H1 (cell line): ENCODE measurements around the gene PDCD10. TPM values are rescaled to one million over a fixed set of nuclear protein-coding genes. Genes with fewer than 3 reads are reported as not detected.

ENCODE experiments used
- CTCF ChIA-PET: fragments of 300-600 bp; sonication (Branson Sonifier 250); formaldehyde crosslinking; loops from one replicate; lab custom pipeline; 2021; ENCODE audit not compliant: partially characterized antibody; lab: Charles Lee
- POLR2A ChIA-PET: fragments of 300-600 bp; sonication (Branson Sonifier 250); formaldehyde crosslinking; loops from one replicate; lab custom pipeline; 2021; ENCODE audit warnings: inconsistent platforms; ENCODE audit not compliant: partially characterized antibody; lab: Charles Lee
- DNase-seq, 2 experiments: peaks; one replicate each; pipeline versions ENCODE4 v3.0.0 to v3.0.0-alpha.2; 2010 to 2022; ENCODE audit warnings: low spot score in 2 of 2, low read depth in 1 of 2, mixed read lengths in 1 of 2
- FAIRE-seq: peaks from 2 replicates; lab custom pipeline; 2011; peaks lifted over from hg19 to GRCh38; lab: Jason Lieb, UNC
- H2AFZ ChIP-seq: 2 replicates; pipeline ENCODE4 v1.8.1; 2012; ENCODE audit warnings: low read length, inconsistent platforms
- H2AK5ac ChIP-seq: 2 replicates; pipeline ENCODE4 v1.6.1; 2013; ENCODE audit warnings: low read depth, low read length
- H2BK120ac ChIP-seq: replicated peaks from 2 replicates; pipeline ENCODE3; 2013; ENCODE audit warnings: low read depth, low read length, inconsistent platforms
- H2BK12ac ChIP-seq: 2 replicates; pipeline ENCODE4 v1.6.1; 2013; ENCODE audit warnings: low read depth, low read length
- H2BK15ac ChIP-seq: 2 replicates; pipeline ENCODE4 v1.6.1; 2013; ENCODE audit warnings: low read length
- H2BK20ac ChIP-seq: 2 replicates; pipeline ENCODE4 v1.6.1; 2013; ENCODE audit warnings: low read length
- H2BK5ac ChIP-seq: 2 replicates; pipeline ENCODE4 v1.6.1; 2013; ENCODE audit warnings: low read depth, low read length
- H3K14ac ChIP-seq: 2 replicates; pipeline ENCODE4 v1.6.1; 2013; ENCODE audit warnings: inconsistent platforms; ENCODE audit not compliant: insufficient read length
- H3K18ac ChIP-seq: 2 replicates; pipeline ENCODE4 v1.6.1; 2013; ENCODE audit warnings: low read length; ENCODE audit errors: extremely low read depth
- H3K23ac ChIP-seq: 2 replicates; pipeline ENCODE4 v1.6.1; 2013; ENCODE audit warnings: inconsistent platforms; ENCODE audit not compliant: insufficient read length
- H3K23me2 ChIP-seq: 2 replicates; pipeline ENCODE4 v1.6.1; 2013; ENCODE audit warnings: low read depth, low read length
- H3K27ac ChIP-seq: 2 replicates; pipeline ENCODE4 v1.6.1; 2011; ENCODE audit warnings: low read depth, low read length, inconsistent platforms
- H3K27me3 ChIP-seq, 4 experiments: replicated peaks in 1 of 4; 1 replicate in 1 of 4; 2 replicates in 3 of 4; pipeline versions ENCODE4 v1.6.1 to v1.8.1; 2011 to 2013; ENCODE audit warnings: low read length in 3 of 4, mild to moderate bottlenecking in 3 of 4, inconsistent platforms in 2 of 4, mixed read lengths in 2 of 4, moderate library complexity in 1 of 4; ENCODE audit not compliant: control insufficient read depth in 3 of 4, insufficient read depth in 3 of 4; ENCODE audit errors: extremely low read depth in 1 of 4
- H3K36me3 ChIP-seq, 4 experiments: 2 replicates each; pipeline versions ENCODE4 v1.6.1 to v1.8.1; 2011 to 2013; ENCODE audit warnings: mild to moderate bottlenecking in 4 of 4, low read length in 3 of 4, moderate library complexity in 2 of 4, control low read depth in 1 of 4, inconsistent platforms in 1 of 4; ENCODE audit not compliant: insufficient read depth in 4 of 4, control insufficient read depth in 2 of 4
- H3K4ac ChIP-seq: replicated peaks from 2 replicates; pipeline ENCODE3; 2013; ENCODE audit warnings: low read length, low read depth, mixed read lengths, inconsistent platforms; ENCODE audit not compliant: insufficient read length
- H3K4me1 ChIP-seq, 4 experiments: replicated peaks in 1 of 4; 1 replicate in 1 of 4; 2 replicates in 3 of 4; pipeline versions ENCODE4 v1.6.1 to v1.8.1; 2011 to 2013; ENCODE audit warnings: low read length in 3 of 4, inconsistent platforms in 2 of 4, mixed read lengths in 1 of 4; ENCODE audit not compliant: insufficient read depth in 4 of 4, control insufficient read depth in 3 of 4
- H3K4me2 ChIP-seq, 2 experiments: 2 replicates each; pipeline versions ENCODE4 v1.6.1 to v1.8.1; 2011 to 2013; ENCODE audit warnings: low read depth in 2 of 2, low read length in 2 of 2, control low read depth in 1 of 2, inconsistent platforms in 1 of 2, mild to moderate bottlenecking in 1 of 2; ENCODE audit not compliant: insufficient read depth in 1 of 2
- H3K4me3 ChIP-seq, 4 experiments: fragments of 200-600, 300-600 bp in 1 of 4; sonication (generic), shearing (Covaris generic), sonication (Bioruptor Twin) in 1 of 4; 2 replicates each; pipeline versions ENCODE4 v1.5.1 to v1.8.1; 2011 to 2016; ENCODE audit warnings: low read length in 4 of 4, low read depth in 3 of 4, control low read depth in 2 of 4, inconsistent platforms in 2 of 4, mild to moderate bottlenecking in 2 of 4, mixed read lengths in 1 of 4, moderate library complexity in 1 of 4; ENCODE audit not compliant: insufficient read depth in 2 of 4; ENCODE audit errors: extremely low read depth in 1 of 4
- H3K56ac ChIP-seq: replicated peaks from 2 replicates; pipeline ENCODE3; 2013; ENCODE audit warnings: low read depth, mild to moderate bottlenecking, mixed read lengths, low read length, inconsistent platforms; ENCODE audit not compliant: insufficient read length
- H3K79me1 ChIP-seq: 2 replicates; pipeline ENCODE4 v1.6.1; 2013; ENCODE audit warnings: low read depth, low read length, control low read depth
- H3K79me2 ChIP-seq, 2 experiments: 2 replicates each; pipeline versions ENCODE4 v1.6.1 to v1.8.1; 2012 to 2013; ENCODE audit warnings: low read length in 2 of 2, mild to moderate bottlenecking in 2 of 2, inconsistent platforms in 1 of 2; ENCODE audit not compliant: insufficient read depth in 2 of 2, control insufficient read depth in 1 of 2
- H3K9ac ChIP-seq, 4 experiments: replicated peaks in 1 of 4; 1 replicate in 1 of 4; 2 replicates in 3 of 4; pipeline versions ENCODE4 v1.6.1 to v1.8.1; 2011 to 2013; ENCODE audit warnings: low read depth in 3 of 4, low read length in 3 of 4, control low read depth in 2 of 4, mild to moderate bottlenecking in 2 of 4, moderate library complexity in 2 of 4, inconsistent platforms in 1 of 4; ENCODE audit errors: extremely low read depth in 1 of 4
- H3K9me3 ChIP-seq, 2 experiments: 2 replicates each; pipeline versions ENCODE4 v1.6.1 to v1.8.1; 2012 to 2013; ENCODE audit warnings: mild to moderate bottlenecking in 2 of 2, moderate library complexity in 2 of 2, control low read depth in 1 of 2, inconsistent platforms in 1 of 2, low read depth in 1 of 2, low read length in 1 of 2, mixed read lengths in 1 of 2; ENCODE audit not compliant: insufficient read depth in 2 of 2
- H4K20me1 ChIP-seq, 2 experiments: replicated peaks in 1 of 2; 2 replicates each; pipeline versions ENCODE3 to v1.8.1; 2011 to 2013; ENCODE audit warnings: inconsistent platforms in 2 of 2, low read length in 2 of 2, mild to moderate bottlenecking in 1 of 2; ENCODE audit not compliant: insufficient read depth in 2 of 2, control insufficient read depth in 1 of 2
- H4K5ac ChIP-seq: 2 replicates; pipeline ENCODE4 v1.6.1; 2013; ENCODE audit warnings: low read length, low read depth, mixed read lengths, inconsistent platforms; ENCODE audit not compliant: insufficient read length
- H4K8ac ChIP-seq: 2 replicates; pipeline ENCODE4 v1.8.0; 2013; ENCODE audit warnings: mild to moderate bottlenecking, moderate library complexity, low read length, inconsistent platforms; ENCODE audit not compliant: insufficient read depth; ENCODE audit errors: extremely low read depth
- H4K91ac ChIP-seq: replicated peaks from 2 replicates; pipeline ENCODE3; 2013; ENCODE audit warnings: low read length, mixed read lengths, inconsistent platforms; ENCODE audit not compliant: insufficient read length
- ASH2L ChIP-seq: fragments of 200-600, 300-600 bp; sonication (generic); IDR thresholded peaks from one replicate; pipeline ENCODE4 v1.7.1; 2017; ENCODE audit warnings: low read length
- ATF2 ChIP-seq: IDR thresholded peaks from 2 replicates; pipeline ENCODE4 v1.6.1; 2012; ENCODE audit warnings: low read length, inconsistent platforms
- CHD2 ChIP-seq: IDR thresholded peaks from 2 replicates; pipeline ENCODE4 v1.6.1; 2012; ENCODE audit warnings: low read length, improper control_type of control experiment
- CTBP2 ChIP-seq: IDR thresholded peaks from 2 replicates; pipeline ENCODE4 v1.7.0; 2011; ENCODE audit warnings: borderline replicate concordance, mild to moderate bottlenecking, moderate library complexity, mixed read lengths, low read length; ENCODE audit not compliant: insufficient read depth, insufficient read length
- GABPA ChIP-seq: IDR thresholded peaks from 2 replicates; pipeline ENCODE4 v1.6.1; 2011; ENCODE audit warnings: mild to moderate bottlenecking, low read length, moderate library complexity, borderline replicate concordance; ENCODE audit not compliant: insufficient read depth
- KDM1A ChIP-seq: fragments of 200-600, 300-600 bp; sonication (generic); IDR thresholded peaks from 2 replicates; pipeline ENCODE4 v1.7.1; 2016; ENCODE audit warnings: mild to moderate bottlenecking, low read length, borderline replicate concordance
- KDM5A ChIP-seq: fragments of 200-600 bp; IDR thresholded peaks from 2 replicates; pipeline ENCODE4 v1.7.1; 2012; ENCODE audit warnings: mild to moderate bottlenecking, low read length, inconsistent platforms, mixed read lengths
- SP4 ChIP-seq: IDR thresholded peaks from 2 replicates; pipeline ENCODE4 v1.6.1; 2012; ENCODE audit warnings: low read length, inconsistent platforms
- TEAD4 ChIP-seq: IDR thresholded peaks from 2 replicates; pipeline ENCODE4 v1.6.1; 2012; ENCODE audit warnings: low read depth, low read length, inconsistent platforms, mixed read lengths
- polyA plus RNA-seq, 7 experiments: library from polyadenylated mRNA; depleted of rRNA in 3 of 7; stranded (reverse) in 5 of 7; unstranded in 2 of 7; fragments of >200 nt in 5 of 7; fragments of 200-250 nt in 2 of 7; gene quantifications; 1 replicate in 5 of 7; 2 replicates in 1 of 7; 4 replicates in 1 of 7; pipeline versions ENCODE4 v1.2.1 to v1.2.3, GENCODE V29; 2011 to 2013; ENCODE audit warnings: missing spikeins in 2 of 7, mixed read lengths in 2 of 7
- total RNA-seq: library from RNA; stranded (reverse); fragmentation: NEBNext Ultra II Directional; extraction: Animal tissue kit (Norgen Biotek cat#: 25700); gene quantifications from 2 replicates; pipeline ENCODE4 v1.2.1, GENCODE V29; 2021

PDCD10 gene
- total and polyA plus RNA-seq, 2 of the 8 experiments (the other 6 are each of a cell fraction or from before 2014, with no cell fraction given) = 52.0 to 76.6 TPM

- H3K4me3 ChIP-seq = no peak overlapping the region
- no peak overlapping the region for H2AK5ac ChIP-seq
- H3K79me1 ChIP-seq = peaks cover 2% of the 10 kb centered on the region
- CTCF ChIA-PET = interaction anchor here (0.8 to 2.3 kb wide), 4 partner anchors 25 to 302 kb away, joined by 3 to 5 read pairs (median 4); partner anchors contain the start of gene SERPINI1
- H3K9me3 ChIP-seq = no peaks in the 10 kb centered on the region
- no peak overlapping the region for H3K9ac ChIP-seq
- FAIRE-seq = no peak
- no peak overlapping the region for H3K27ac ChIP-seq
- no peak overlapping the region; the same call in 1 of the 2 replicates for H2BK5ac ChIP-seq
- H3K23ac ChIP-seq = no peak overlapping the region
- H2BK12ac ChIP-seq = no peak overlapping the region
- H3K36me3 ChIP-seq = peaks cover 2 to 26% (median 8%) of the 10 kb centered on the region in 4 experiments; a peak in 7 of 8 replicates
- H2AFZ ChIP-seq = no peak overlapping the region
- no peaks in the 10 kb centered on the region for H3K4me1 ChIP-seq
- H2BK120ac ChIP-seq = no peak overlapping the region
- H3K27me3 ChIP-seq = no peaks in the 10 kb centered on the region
- TF ChIP-seq SP4 (no peak), CHD2 (no peak), GABPA (no peak), KDM5A (no peak), ATF2 (no peak), CTBP2 (no peak), ASH2L (no peak), KDM1A (no peak), TEAD4 (no peak)
- no peak overlapping the region for H2BK20ac ChIP-seq
- no peaks in the 10 kb centered on the region for H3K23me2 ChIP-seq
- no peak overlapping the region; the same call in 1 of the 2 replicates for H3K18ac ChIP-seq
- H4K91ac ChIP-seq = no peak overlapping the region
- H4K8ac ChIP-seq = no peak overlapping the region
- H3K4ac ChIP-seq = no peak overlapping the region
- DNase-seq = no peak
- H4K5ac ChIP-seq = no peak overlapping the region
- peaks cover 0 to 87% of the 10 kb centered on the region in 2 experiments; a peak in 3 of 4 replicates for H3K79me2 ChIP-seq
- peaks cover 0 to 2% of the 10 kb centered on the region in 2 experiments for H4K20me1 ChIP-seq
- no peak overlapping the region for H3K56ac ChIP-seq
- H2BK15ac ChIP-seq = no peak overlapping the region
- POLR2A ChIA-PET = no interaction called here
- no peak overlapping the region for H3K14ac ChIP-seq
- H3K4me2 ChIP-seq = no peak overlapping the region
These were observed 24.1 kb downstream of the PDCD10 start for GRCh38 chr3:167710552-167710951.
